GM23338 (cell line): Measurements from ENCODE around the gene CAPN1. TPM values are rescaled to one million over a fixed set of nuclear protein-coding genes. Genes with fewer than 3 reads are reported as not detected.

Experiments
- ATAC-seq: fragments of 200-7000 bp; cut with Tn5 transposase; 3 replicates; pipeline ENCODE4 v1.9.1; 2020
- DNase-seq: peaks from one replicate; pipeline ENCODE4 v3.0.0-alpha.2; 2015; ENCODE audit warnings: low spot score
- H2AFZ ChIP-seq: fragments of 200-600 bp; sonication (generic); 2 replicates; pipeline ENCODE4 v1.8.0; 2016; ENCODE audit warnings: antibody characterized with exemption, mild to moderate bottlenecking, moderate library complexity
- H3F3A ChIP-seq: fragments of 200-600 bp; sonication (generic); replicated peaks from 2 replicates; pipeline ENCODE4 v1.8.0; 2017; ENCODE audit warnings: antibody characterized with exemption, mixed run types, low read depth
- H3K27ac ChIP-seq: fragments of 200-600 bp; sonication (generic); 2 replicates; pipeline ENCODE4 v1.6.1; 2016; ENCODE audit warnings: low read depth
- H3K27me3 ChIP-seq: fragments of 200-600 bp; sonication (generic); 2 replicates; pipeline ENCODE4 v1.8.0; 2016; ENCODE audit warnings: mild to moderate bottlenecking, mixed run types, moderate library complexity; ENCODE audit not compliant: insufficient read depth
- H3K36me3 ChIP-seq: fragments of 200-600 bp; sonication (generic); 2 replicates; pipeline ENCODE4 v1.8.0; 2016; ENCODE audit warnings: mild to moderate bottlenecking; ENCODE audit not compliant: insufficient read depth
- H3K4me1 ChIP-seq: fragments of 200-600 bp; sonication (generic); 2 replicates; pipeline ENCODE4 v1.8.0; 2016; ENCODE audit warnings: mild to moderate bottlenecking, moderate library complexity; ENCODE audit not compliant: insufficient read depth
- H3K4me2 ChIP-seq: fragments of 200-600 bp; sonication (generic); 2 replicates; pipeline ENCODE4 v1.7.1; 2017; ENCODE audit warnings: mixed run types
- H3K4me3 ChIP-seq: fragments of 200-600 bp; sonication (generic); 2 replicates; pipeline ENCODE4 v1.6.1; 2016; ENCODE audit warnings: mixed run types
- H3K79me2 ChIP-seq: fragments of 200-600 bp; sonication (generic); replicated peaks from 2 replicates; pipeline ENCODE4 v1.8.0; 2017; ENCODE audit warnings: mild to moderate bottlenecking; ENCODE audit not compliant: insufficient read depth
- H3K9me2 ChIP-seq: fragments of 200-600 bp; sonication (generic); 2 replicates; pipeline ENCODE4 v1.8.0; 2017; ENCODE audit not compliant: insufficient read depth
- H4K20me1 ChIP-seq: fragments of 200-600 bp; sonication (generic); replicated peaks from 2 replicates; pipeline ENCODE4 v1.8.0; 2017; ENCODE audit warnings: mild to moderate bottlenecking; ENCODE audit not compliant: insufficient read depth
- H3K27ac Mint-ChIP-seq: 2 replicates; pipeline ENCODE4 v1.8.0; 2020; ENCODE audit warnings: inconsistent platforms, mild to moderate bottlenecking, moderate library complexity, mixed read lengths
- H3K27me3 Mint-ChIP-seq: 3 replicates; pipeline ENCODE4 v1.8.0; 2022; ENCODE audit warnings: low read depth, mild to moderate bottlenecking, moderate library complexity, mixed read lengths, inconsistent platforms; ENCODE audit not compliant: insufficient read depth, poor library complexity
- H3K36me3 Mint-ChIP-seq: 3 replicates; pipeline ENCODE4 v1.8.0; 2021; ENCODE audit warnings: low read depth, mild to moderate bottlenecking, inconsistent platforms, moderate library complexity, mixed read lengths
- H3K4me1 Mint-ChIP-seq: 3 replicates; pipeline ENCODE4 v1.8.0; 2020; ENCODE audit warnings: mild to moderate bottlenecking, inconsistent platforms, mixed read lengths
- H3K4me3 Mint-ChIP-seq: 3 replicates; pipeline ENCODE4 v1.8.0; 2021; ENCODE audit warnings: moderate library complexity, mild to moderate bottlenecking, inconsistent platforms, mixed read lengths
- H3K9me3 Mint-ChIP-seq: 3 replicates; pipeline ENCODE4 v1.8.0; 2020; ENCODE audit warnings: moderate library complexity, mild to moderate bottlenecking, inconsistent platforms, mixed read lengths
- CREB1 ChIP-seq: fragments of 250-450 bp; sonication (Bioruptor Pico); IDR thresholded peaks from 2 replicates; pipeline ENCODE4 v1.5.0; 2020; ENCODE audit warnings: low read depth, mild to moderate bottlenecking, moderate library complexity
- CTCF ChIP-seq, 2 experiments: fragments of 200-600 bp in 1 of 2; sonication (generic) in 1 of 2; conservative IDR thresholded peaks; 2 replicates each; pipeline versions ENCODE4 v1.5.1 to v1.6.1; 2016 to 2017; ENCODE audit warnings: antibody characterized with exemption in 2 of 2, low read depth in 2 of 2, mild to moderate bottlenecking in 2 of 2, moderate library complexity in 1 of 2
- NANOG ChIP-seq: IDR thresholded peaks from 2 replicates; pipeline ENCODE4 v1.6.1; 2016; ENCODE audit warnings: antibody characterized with exemption, borderline replicate concordance
- REST ChIP-seq: IDR thresholded peaks from one replicate; pipeline ENCODE4 v1.6.1; 2018; ENCODE audit warnings: antibody characterized with exemption; ENCODE audit not compliant: unreplicated experiment
- STAT1 ChIP-seq: IDR thresholded peaks from one replicate; pipeline ENCODE4 v1.6.1; 2016; ENCODE audit warnings: antibody characterized with exemption; ENCODE audit not compliant: unreplicated experiment
- ZNF462 ChIP-seq: fragments of 250-450 bp; sonication (Bioruptor Pico); IDR thresholded peaks from 2 replicates; pipeline ENCODE4 v1.5.0; 2020; ENCODE audit warnings: mild to moderate bottlenecking, moderate library complexity
- polyA plus RNA-seq: library from polyadenylated mRNA; unstranded; fragments of >200 nt; fragmentation: Nextera tagmentation; extraction: Ambion mirVana; gene quantifications from 2 replicates; pipeline ENCODE4 v1.2.1, GENCODE V29; 2016
- total RNA-seq: library from RNA; depleted of rRNA; stranded (reverse); fragments of >200 nt; shearing (Covaris generic); gene quantifications from 2 replicates; pipeline ENCODE4 v1.2.3, GENCODE V29; 2014
- TF ChIP-seq, protein P1 (sequence below): IDR thresholded peaks from 2 replicates; pipeline ENCODE4 v1.6.1; 2016; ENCODE audit warnings: antibody characterized with exemption

The CAPN1 gene
- total and polyA plus RNA-seq, 2 experiments from 2014 or later = 67.3 to 277 TPM

DNA sequence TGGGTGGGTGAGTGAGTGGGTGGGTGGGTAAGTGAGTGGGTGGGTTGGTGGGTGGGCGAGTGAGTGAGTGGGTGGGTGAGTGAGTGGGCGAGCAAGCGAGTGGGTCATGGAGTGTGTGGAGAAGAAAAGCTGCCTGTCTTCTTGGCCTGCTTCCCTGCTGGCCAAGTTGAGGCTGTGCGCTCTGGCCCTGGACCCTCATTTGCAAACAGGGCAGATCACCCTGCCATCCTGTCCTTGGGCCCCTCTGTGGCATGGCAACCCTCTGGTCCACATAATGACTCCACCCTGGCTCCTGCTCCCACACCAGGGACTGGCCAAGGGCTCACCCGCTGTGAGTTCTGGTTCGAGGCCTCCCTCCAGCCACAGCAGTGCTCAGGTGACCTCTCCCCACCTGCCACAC lies 35.1 kb downstream of the CAPN1 start (continued):
- TF ChIP-seq, protein P1, sequence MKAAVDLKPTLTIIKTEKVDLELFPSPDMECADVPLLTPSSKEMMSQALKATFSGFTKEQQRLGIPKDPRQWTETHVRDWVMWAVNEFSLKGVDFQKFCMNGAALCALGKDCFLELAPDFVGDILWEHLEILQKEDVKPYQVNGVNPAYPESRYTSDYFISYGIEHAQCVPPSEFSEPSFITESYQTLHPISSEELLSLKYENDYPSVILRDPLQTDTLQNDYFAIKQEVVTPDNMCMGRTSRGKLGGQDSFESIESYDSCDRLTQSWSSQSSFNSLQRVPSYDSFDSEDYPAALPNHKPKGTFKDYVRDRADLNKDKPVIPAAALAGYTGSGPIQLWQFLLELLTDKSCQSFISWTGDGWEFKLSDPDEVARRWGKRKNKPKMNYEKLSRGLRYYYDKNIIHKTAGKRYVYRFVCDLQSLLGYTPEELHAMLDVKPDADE = no peak
- no peak for TF ChIP-seq NANOG

GRCh38 chr11:65217441-65218423 lies 36.0 kb downstream of the CAPN1 start:
- Histone ChIP-seq H3K4me2 (no peak overlapping the region), H4K20me1 (no peaks in the 10 kb centered on the region), H3K4me3 (no peak overlapping the region), H3K9me2 (no peaks in the 10 kb centered on the region), H2AFZ (no peak overlapping the region), H3K79me2 (no peaks in the 10 kb centered on the region), H3K27me3 (no peaks in the 10 kb centered on the region), H3K4me1 (peaks cover 23% of the 10 kb centered on the region), H3F3A (peaks cover 20% of the 10 kb centered on the region), H3K27ac (no peak overlapping the region), H3K36me3 (no peaks in the 10 kb centered on the region)
- H3K27ac Mint-ChIP-seq = no peak overlapping the region
- peaks cover 12% of the 10 kb centered on the region for H3K36me3 Mint-ChIP-seq
- peaks cover 42% of the 10 kb centered on the region for H3K4me1 Mint-ChIP-seq
- no peaks in the 10 kb centered on the region for H3K9me3 Mint-ChIP-seq
- peaks cover 17% of the 10 kb centered on the region for H3K27me3 Mint-ChIP-seq
- TF ChIP-seq ZNF462 (CRISPR knock-in tag) (no peak), CTCF (conservative IDR thresholded peaks at IDR 0.05; ENCODE audit: low read depth in 2 of 2) (peak; percentile 23 to 69; a peak in 2 of 4 replicates), STAT1 (no peak), CREB1 (CRISPR knock-in tag) (no peak), REST (no peak)
- DNase-seq = no peak
- ATAC-seq = no peak
- no peak overlapping the region for H3K4me3 Mint-ChIP-seq
